Left renal cortex interstitium (tissue), 4 donors: ENCODE data around the gene STK36. TPM values are rescaled to one million over a fixed set of nuclear protein-coding genes. Genes with fewer than 3 reads are reported as not detected.

ENCODE experiments used
- DNase-seq, 4 donors: peaks; one replicate each; pipeline ENCODE4 v3.0.0-alpha.2; 2013; ENCODE audit warnings: low read depth in 4 of 4, low spot score in 2 of 4, missing footprints in 1 of 4
- polyA plus RNA-seq, 4 donors: library from polyadenylated mRNA; unstranded; fragments of 120-200 nt; gene quantifications; one replicate each; pipeline ENCODE4 v1.2.1, GENCODE V29; 2013; ENCODE audit not compliant: insufficient read length in 4 of 4

STK36 gene
- polyA plus RNA-seq, 4 donors: 37.0 to 118 (median 82.2) TPM

- peak; percentile 65 to 85 (median 76) for DNase-seq
These were observed 12.5 kb upstream of the STK36 start, which contains the start of the genes BCS1L and ZNF142 for GRCh38 chr2:218659258-218659987. BCS1L (plus strand) TSS chr2:218659683; CDS start chr2:218660988, 1,305 bp downstream. ZNF142 (minus strand) TSS chr2:218659623; CDS start chr2:218656429, 3,194 bp downstream.

GRCh38 chr2:218659988-218660358 is 11.9 kb upstream of the STK36 start:
- no peak for DNase-seq

GRCh38 chr2:218662377-218662776 is 9.5 kb upstream of the STK36 start:
- DNase-seq: no peak

- DNase-seq: no peak
These were observed 9.1 kb upstream of the STK36 start for GRCh38 chr2:218662827-218663226.

GRCh38 chr2:218663901-218664300 is 8.0 kb upstream of the STK36 start:
- DNase-seq: no peak

- no peak for DNase-seq
These were observed 7.2 kb upstream of the STK36 start for GRCh38 chr2:218664653-218665052.

- no peak for DNase-seq
These were observed 711 bp upstream of the STK36 start for GRCh38 chr2:218671097-218671653.

- DNase-seq: no peak
These were observed 7.2 kb downstream of the STK36 start for GRCh38 chr2:218679119-218679518.

- no peak for DNase-seq
These were observed 8.2 kb downstream of the STK36 start for GRCh38 chr2:218680061-218680460.

- peak in 2 of 4 donors; percentile 26 to 46 for DNase-seq
These were observed 15.6 kb downstream of the STK36 start for GRCh38 chr2:218687400-218688060.

GRCh38 chr2:218691234-218691633 is 19.3 kb downstream of the STK36 start:
- DNase-seq: no peak

GRCh38 chr2:218694405-218695145 is 22.7 kb downstream of the STK36 start:
- no peak for DNase-seq

GRCh38 chr2:218698885-218699284 is 27.0 kb downstream of the STK36 start:
- DNase-seq: no peak

- DNase-seq: no peak
These were observed 29.9 kb downstream of the STK36 start for GRCh38 chr2:218701806-218702205.

GRCh38 chr2:218703341-218703740 is 31.5 kb downstream of the STK36 start:
- no peak for DNase-seq

- DNase-seq: no peak
These were observed 36.2 kb downstream of the STK36 start for GRCh38 chr2:218708086-218708485.

- no peak for DNase-seq
These were observed 38.0 kb downstream of the STK36 start for GRCh38 chr2:218709908-218710307.

- no peak for DNase-seq
These were observed 38.4 kb downstream of the STK36 start for GRCh38 chr2:218710334-218710686.

GRCh38 chr2:218710687-218711549 is 39.0 kb downstream of the STK36 start, which contains the start of gene TTLL4:
TTLL4 (plus strand) TSS chr2:218710835; CDS start chr2:218737677, 26,842 bp downstream.
- DNase-seq: peak; percentile 71 to 95 (median 88)

GRCh38 chr2:218711550-218711929 is 39.7 kb downstream of the STK36 start:
- peak in 1 of 4 donors; percentile 23 for DNase-seq
